Activated CD8-positive, alpha-beta memory T cell treated with anti-CD3 and anti-CD28 coated beads, Interleukin-2, amount 10 ng/mL, durations not matched to agents 7 days and 5 days (primary cell): ENCODE data around the gene PPFIA4. TPM values are rescaled to one million over a fixed set of nuclear protein-coding genes. Genes with fewer than 3 reads are reported as not detected.
A peak's percentile ranks its signal among the peaks of the same experiment; 100 is the strongest.
"Not testable (repeated sequence)": the region's sequence is repeated elsewhere in the genome, so short reads cannot be mapped to it uniquely, and the experiment has no call there.

ENCODE experiments used
- ATAC-seq: fragments of 150-1000 bp; cut with Tn5 transposase; one replicate; pipeline ENCODE4 v1.10.0; 2021; ENCODE audit warnings: moderate library complexity
- CTCF ChIA-PET: fragments of 350-600 bp; sonication (Branson Sonifier 250); formaldehyde crosslinking; loops from one replicate; lab custom pipeline; 2021; ENCODE audit warnings: antibody characterized with exemption; lab: Charles Lee
- DNase-seq: peaks from one replicate; pipeline ENCODE4 v3.0.0-alpha.2; 2020
- H3K27ac Mint-ChIP-seq: one replicate; pipeline ENCODE4 v1.8.0; 2021; ENCODE audit warnings: mild to moderate bottlenecking, mixed read lengths
- H3K27me3 Mint-ChIP-seq: one replicate; pipeline ENCODE4 v1.8.0; 2021; ENCODE audit warnings: mixed read lengths
- H3K36me3 Mint-ChIP-seq: one replicate; pipeline ENCODE4 v1.8.0; 2021; ENCODE audit warnings: mild to moderate bottlenecking, mixed read lengths
- H3K4me1 Mint-ChIP-seq: one replicate; pipeline ENCODE4 v1.8.0; 2021; ENCODE audit warnings: mixed read lengths
- H3K4me3 Mint-ChIP-seq: one replicate; pipeline ENCODE4 v1.8.0; 2021; ENCODE audit warnings: mild to moderate bottlenecking, moderate library complexity, mixed read lengths
- H3K9me3 Mint-ChIP-seq: one replicate; pipeline ENCODE4 v1.8.0; 2022; ENCODE audit warnings: low read depth, mixed read lengths
- total RNA-seq, 2 experiments: library from RNA; stranded (reverse); gene quantifications; one replicate each; pipeline ENCODE4 v1.2.3, GENCODE V29; 2021

PPFIA4 gene
- 10 to 100 TPM in 1 of 2 experiments, 1 to 10 TPM in 1; 4.6 to 17.9 TPM for total RNA-seq

DNA sequence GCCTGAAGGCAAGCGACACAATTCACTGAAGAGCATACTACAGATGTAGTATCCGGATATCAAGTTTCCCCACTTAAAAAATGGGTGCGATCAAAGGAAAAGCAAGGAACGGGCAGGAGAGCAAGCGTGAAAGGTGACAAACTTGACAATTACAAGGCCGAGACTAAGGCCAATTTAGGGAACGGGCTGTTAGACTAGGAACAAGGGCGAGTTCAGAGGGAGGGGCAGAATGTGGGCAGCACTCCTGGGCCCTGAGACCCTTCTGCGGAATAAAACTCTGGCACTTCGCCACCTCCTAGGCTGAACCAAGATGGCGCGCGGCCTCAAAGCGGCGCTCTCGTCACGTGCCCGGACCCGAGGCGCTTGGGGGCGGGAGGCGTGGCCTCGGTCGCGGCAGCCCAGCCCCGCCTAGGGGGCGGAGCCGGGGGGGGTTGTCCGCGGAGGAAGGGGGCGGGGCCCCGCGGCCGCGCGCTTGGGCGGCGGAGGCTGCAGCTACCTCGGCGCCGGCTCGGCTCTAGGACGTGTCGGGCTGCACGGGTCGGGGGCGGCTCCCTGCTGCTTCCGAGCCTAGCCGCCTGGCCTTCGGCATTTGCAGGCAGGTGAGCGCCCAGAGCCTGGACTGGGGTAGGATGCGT is at the start of gene PPFIA4:
Gene PPFIA4, plus strand, starts transcription at position 461 of the 635 bp plus-strand sequence. CDS start 12,518 bp downstream, outside the sequence.
- Mint-ChIP-seq H3K4me3 (peak within 1 kb of the TSS; percentile 70), H3K27ac (peak within 1 kb of the TSS; percentile 54), H3K36me3 (peaks cover 32% of the 10 kb centered on the region), H3K4me1 (peaks cover 22% of the 10 kb centered on the region), H3K9me3 (peaks cover 3% of the 10 kb centered on the region), H3K27me3 (peaks cover 9% of the 10 kb centered on the region)
- ATAC-seq = peak; percentile 95
- CTCF ChIA-PET = interaction anchor here (1.1 to 6.8 kb wide), 6 partner anchors 14 to 190 kb away, joined by 3 to 48 read pairs (median 3); partner anchors contain the start of gene TMEM183A
- DNase-seq = peak; percentile 90

DNA sequence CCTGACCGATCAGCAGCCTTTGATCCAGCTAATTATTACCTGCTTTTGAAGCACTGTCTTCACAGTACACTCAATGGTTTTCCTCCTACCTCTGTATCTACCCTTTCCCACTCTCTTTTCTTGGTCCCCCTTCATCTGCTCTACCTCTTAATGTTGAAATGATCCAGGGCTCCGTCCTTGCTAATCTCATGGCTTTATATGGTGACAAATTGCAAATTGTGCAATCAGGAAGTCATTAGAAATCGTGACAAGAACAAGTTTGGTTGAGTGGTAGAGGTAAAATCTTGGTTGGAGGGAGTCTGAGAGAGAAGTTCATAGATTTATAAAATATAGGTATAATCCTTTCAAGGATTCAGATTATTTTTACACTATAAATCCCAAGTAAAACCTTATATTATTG is 49.7 kb upstream of the PPFIA4 start:
- Mint-ChIP-seq H3K27ac (no peak overlapping the region), H3K36me3 (no peaks in the 10 kb centered on the region), H3K27me3 (peaks cover 50% of the 10 kb centered on the region), H3K9me3 (no peaks in the 10 kb centered on the region), H3K4me3 (no peak overlapping the region), H3K4me1 (no peaks in the 10 kb centered on the region)
- no peak for DNase-seq
- CTCF ChIA-PET = no interaction called here
- ATAC-seq = no peak

DNA sequence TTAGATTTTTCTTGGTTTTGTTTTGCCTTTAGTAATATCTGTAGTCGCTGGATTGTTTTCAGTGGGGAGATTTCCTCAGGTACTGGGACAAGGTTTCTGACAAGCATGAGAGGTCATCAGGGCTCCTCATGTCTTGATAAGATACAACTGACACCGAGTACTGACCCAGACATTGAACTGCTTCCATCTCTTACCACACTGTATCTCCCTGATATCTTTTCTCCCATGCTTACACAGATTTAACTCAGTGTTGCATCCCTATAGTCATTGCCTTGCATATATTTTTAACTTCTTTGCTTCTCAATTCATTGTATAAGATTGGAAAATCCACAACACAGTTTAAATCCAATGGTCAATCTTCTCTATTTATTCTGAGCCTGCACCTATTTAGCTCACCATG is 46.8 kb upstream of the PPFIA4 start:
- no peak for DNase-seq
- H3K27ac Mint-ChIP-seq = no peak overlapping the region
- no peaks in the 10 kb centered on the region for H3K36me3 Mint-ChIP-seq
- ATAC-seq = no peak
- CTCF ChIA-PET = interaction anchor here (0.8 to 1.2 kb wide), 3 partner anchors 9 to 21 kb away, joined by 4 to 5 read pairs (median 4); no protein-coding TSS in a partner anchor
- no peaks in the 10 kb centered on the region for H3K9me3 Mint-ChIP-seq
- H3K27me3 Mint-ChIP-seq = peaks cover 45% of the 10 kb centered on the region
- no peak overlapping the region for H3K4me3 Mint-ChIP-seq
- peaks cover 3% of the 10 kb centered on the region for H3K4me1 Mint-ChIP-seq

DNA sequence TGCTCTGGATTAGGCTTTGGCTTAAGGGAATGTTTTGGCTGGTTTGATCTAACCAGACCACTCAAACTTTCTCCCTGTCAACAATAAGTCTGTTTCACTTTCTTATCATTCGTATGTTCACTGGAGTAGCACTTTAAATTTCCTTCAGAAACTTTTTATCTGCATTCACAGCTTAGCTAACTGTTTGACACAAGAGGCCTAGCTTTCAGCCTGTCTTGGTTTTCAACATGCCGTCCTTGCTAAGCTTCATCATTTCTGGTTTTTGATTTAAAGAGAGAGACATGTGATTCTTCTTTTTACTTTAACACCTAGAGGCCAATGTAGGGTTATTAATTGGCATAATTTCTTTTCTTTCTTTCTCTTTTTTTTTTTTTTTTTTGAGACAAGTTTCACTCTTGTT is 44.4 kb upstream of the PPFIA4 start:
- no peak for DNase-seq
- no peak overlapping the region for H3K4me3 Mint-ChIP-seq
- peaks cover 38% of the 10 kb centered on the region for H3K27me3 Mint-ChIP-seq
- no peaks in the 10 kb centered on the region for H3K9me3 Mint-ChIP-seq
- no peak for ATAC-seq
- H3K4me1 Mint-ChIP-seq = peaks cover 5% of the 10 kb centered on the region
- H3K27ac Mint-ChIP-seq = no peak overlapping the region
- CTCF ChIA-PET = interaction anchor here (1.2 to 1.5 kb wide), 3 partner anchors 9 to 107 kb away, joined by 3 read pairs; no protein-coding TSS in a partner anchor
- H3K36me3 Mint-ChIP-seq = no peaks in the 10 kb centered on the region

DNA sequence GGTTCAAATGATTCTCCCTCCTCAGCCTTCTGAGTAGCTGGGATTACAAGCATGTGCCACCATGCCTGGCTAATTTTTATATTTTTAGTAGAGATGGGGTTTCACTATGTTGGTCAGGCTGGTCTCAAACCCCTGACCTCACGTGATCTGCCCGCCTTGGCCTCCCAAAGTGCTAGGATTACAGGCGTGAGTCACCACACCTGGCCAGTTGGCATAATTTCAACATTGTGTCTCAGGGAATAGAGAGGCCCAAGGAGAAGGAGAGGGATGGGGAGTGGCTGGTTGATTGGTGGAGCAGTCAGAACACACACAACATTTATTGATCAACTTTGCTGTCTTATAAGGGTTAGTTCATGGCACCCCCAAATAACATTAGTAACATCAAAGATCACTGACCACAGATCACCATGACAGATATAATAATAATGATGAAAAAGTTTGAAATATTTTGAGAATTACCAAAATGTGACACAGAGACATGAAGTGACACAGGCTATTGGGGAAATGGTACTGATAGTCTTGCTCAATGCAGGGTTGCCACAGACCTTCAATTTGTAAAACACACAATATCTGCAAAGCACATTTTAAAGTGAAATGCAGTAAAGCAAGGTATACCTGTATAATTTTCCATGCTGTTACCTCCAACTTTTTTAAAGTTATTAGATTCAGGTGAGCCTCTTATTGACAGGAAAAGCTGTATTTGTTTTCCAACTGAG is 43.4 kb upstream of the PPFIA4 start:
- Mint-ChIP-seq H3K9me3 (no peaks in the 10 kb centered on the region), H3K4me1 (peaks cover 5% of the 10 kb centered on the region), H3K27ac (no peak overlapping the region), H3K36me3 (no peaks in the 10 kb centered on the region), H3K27me3 (peaks cover 35% of the 10 kb centered on the region), H3K4me3 (no peak overlapping the region)
- CTCF ChIA-PET = interaction anchor here (0.7 kb wide), 1 partner anchor 39 kb away, joined by 3 read pairs; no protein-coding TSS in a partner anchor
- no peak for ATAC-seq
- DNase-seq = no peak

DNA sequence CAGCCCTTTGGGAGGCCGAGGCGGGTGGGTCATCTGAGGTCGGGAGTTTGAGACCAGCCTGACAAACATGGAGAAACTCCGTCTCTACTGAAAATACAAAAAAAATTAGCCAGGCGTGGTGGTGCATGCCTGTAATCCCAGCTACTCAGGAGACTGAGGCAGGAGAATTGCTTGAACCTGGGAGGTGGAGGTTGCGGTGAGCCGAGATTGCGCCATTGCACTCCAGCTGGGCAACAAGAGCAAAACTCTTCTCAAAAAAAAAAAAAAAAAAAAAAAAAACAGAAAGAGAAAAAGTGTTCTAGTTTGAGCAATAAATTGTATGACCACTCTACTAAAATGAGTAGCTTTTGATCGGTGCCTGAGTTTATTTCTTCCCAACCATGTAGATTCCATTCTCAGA is 40.2 kb upstream of the PPFIA4 start:
- peaks cover 30% of the 10 kb centered on the region for H3K27me3 Mint-ChIP-seq
- not testable (repeated sequence) for DNase-seq, H3K36me3 Mint-ChIP-seq, H3K4me3 Mint-ChIP-seq, H3K9me3 Mint-ChIP-seq, H3K27ac Mint-ChIP-seq, H3K4me1 Mint-ChIP-seq, ATAC-seq
- CTCF ChIA-PET = interaction anchor here (0.7 to 1.5 kb wide), 2 partner anchors 14 to 78 kb away, joined by 3 to 6 read pairs; no protein-coding TSS in a partner anchor

DNA sequence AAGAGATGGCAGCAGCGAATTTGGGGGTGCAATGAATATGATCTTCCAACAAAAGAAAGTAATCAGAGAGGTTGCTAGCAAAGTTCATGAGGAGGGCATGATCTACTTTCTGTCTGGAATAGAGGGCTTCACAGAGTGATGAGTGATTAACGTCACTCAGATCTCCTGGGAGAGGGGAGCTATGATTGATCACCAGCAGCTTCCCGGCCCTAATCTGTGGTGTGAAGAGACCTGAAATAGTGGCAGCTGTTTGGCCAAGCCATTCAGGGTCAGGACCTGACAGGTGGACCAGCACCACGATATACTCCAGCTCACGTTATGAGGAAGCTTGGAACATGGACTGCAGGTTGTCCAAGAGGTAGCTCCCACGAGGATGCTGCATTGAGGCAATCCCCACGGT is 39.0 kb upstream of the PPFIA4 start:
- H3K27ac Mint-ChIP-seq = no peak overlapping the region
- no peak overlapping the region for H3K4me3 Mint-ChIP-seq
- peaks cover 41% of the 10 kb centered on the region for H3K27me3 Mint-ChIP-seq
- CTCF ChIA-PET = interaction anchor here (1.6 kb wide), 1 partner anchor 8 kb away, joined by 5 read pairs; no protein-coding TSS in a partner anchor
- H3K36me3 Mint-ChIP-seq = no peaks in the 10 kb centered on the region
- DNase-seq = no peak
- no peak for ATAC-seq
- no peaks in the 10 kb centered on the region for H3K9me3 Mint-ChIP-seq
- peaks cover 2% of the 10 kb centered on the region for H3K4me1 Mint-ChIP-seq

DNA sequence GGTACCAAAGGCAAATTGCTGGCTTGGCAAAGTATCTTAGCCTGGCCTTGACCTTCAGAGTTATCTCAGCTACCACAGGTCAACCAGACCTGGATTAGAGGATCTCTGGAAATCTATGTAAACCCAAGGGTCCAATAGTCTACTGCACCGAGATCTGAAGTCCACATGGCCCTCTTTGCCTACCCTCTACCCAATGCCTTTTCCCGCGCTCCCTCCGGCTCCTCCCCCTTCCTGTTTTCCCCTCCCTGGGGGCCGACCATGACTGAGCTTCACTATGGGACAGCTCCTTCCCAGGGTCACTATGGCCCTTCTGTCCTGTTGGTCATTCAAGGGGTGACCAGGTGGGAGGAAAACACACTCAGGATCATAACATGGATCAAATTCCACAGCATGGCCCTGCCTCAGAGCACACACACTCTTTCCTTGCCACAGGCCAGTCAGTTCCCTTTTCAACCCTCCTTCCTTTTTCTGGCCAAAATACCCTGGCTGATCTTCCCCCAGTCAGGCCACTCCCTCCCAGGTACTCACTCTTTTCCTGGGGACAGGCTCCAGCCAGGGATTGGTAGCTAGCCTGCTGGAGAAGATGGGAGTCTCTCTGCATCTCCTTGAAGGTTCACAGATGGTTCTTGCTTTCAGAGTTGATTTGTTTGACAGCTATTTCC is 38.2 kb upstream of the PPFIA4 start:
- Mint-ChIP-seq H3K36me3 (no peaks in the 10 kb centered on the region), H3K4me1 (peaks cover 2% of the 10 kb centered on the region), H3K4me3 (no peak overlapping the region), H3K27me3 (peaks cover 43% of the 10 kb centered on the region), H3K9me3 (no peaks in the 10 kb centered on the region), H3K27ac (no peak overlapping the region)
- CTCF ChIA-PET = interaction anchor here (0.9 to 1.6 kb wide), 2 partner anchors 9 kb away, joined by 3 to 5 read pairs; no protein-coding TSS in a partner anchor
- no peak for ATAC-seq
- DNase-seq = no peak

DNA sequence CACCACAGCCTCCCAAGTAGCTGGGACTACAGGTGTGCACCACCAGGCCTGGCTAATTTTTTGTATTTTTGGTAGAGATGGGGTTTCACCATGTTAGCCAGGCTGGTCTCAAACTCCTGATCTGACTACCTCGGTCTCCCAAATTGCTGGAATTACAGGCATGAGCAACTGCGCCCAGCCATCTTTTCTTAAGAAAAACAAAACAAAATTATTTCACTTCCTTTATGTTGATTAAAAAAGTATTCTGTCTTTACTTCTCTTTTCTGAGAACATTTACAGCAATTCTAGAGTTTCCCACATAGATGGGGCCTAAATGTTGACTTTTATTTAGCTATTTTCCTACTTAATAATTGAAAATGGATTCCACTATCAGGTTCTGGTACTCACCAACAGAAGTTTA is 36.4 kb upstream of the PPFIA4 start:
- Mint-ChIP-seq H3K36me3 (no peaks in the 10 kb centered on the region), H3K4me3 (no peak overlapping the region)
- CTCF ChIA-PET = interaction anchor here (1.0 to 1.3 kb wide), 2 partner anchors 10 to 62 kb away, joined by 3 to 4 read pairs; no protein-coding TSS in a partner anchor

DNA sequence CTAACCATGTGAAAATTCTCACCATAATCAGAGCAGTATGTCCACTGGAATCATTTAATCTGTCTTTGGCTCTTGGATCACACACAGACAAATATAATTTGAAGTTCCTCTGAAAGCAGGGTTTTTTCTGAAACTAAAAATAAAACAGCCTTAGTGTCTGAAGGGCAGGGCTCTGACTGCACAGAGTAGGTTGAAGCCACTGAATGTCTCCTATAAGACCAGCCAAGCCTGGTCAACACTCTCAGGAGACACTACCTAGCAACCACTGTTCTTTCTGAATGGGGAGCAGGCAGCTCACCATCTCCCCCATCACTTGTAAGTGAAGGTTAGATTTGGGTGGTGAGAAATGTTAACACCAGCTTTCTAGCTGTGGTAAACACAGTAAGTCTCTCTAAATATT is 35.2 kb upstream of the PPFIA4 start:
- no peaks in the 10 kb centered on the region for H3K4me1 Mint-ChIP-seq
- H3K4me3 Mint-ChIP-seq = no peak overlapping the region
- H3K27ac Mint-ChIP-seq = no peak overlapping the region
- H3K36me3 Mint-ChIP-seq = no peaks in the 10 kb centered on the region
- ATAC-seq = no peak
- DNase-seq = no peak
- CTCF ChIA-PET = interaction anchor here (0.8 kb wide), 1 partner anchor 23 kb away, joined by 3 read pairs; no protein-coding TSS in a partner anchor
- peaks cover 71% of the 10 kb centered on the region for H3K27me3 Mint-ChIP-seq
- no peaks in the 10 kb centered on the region for H3K9me3 Mint-ChIP-seq

More for the DNA sequence above, 36.4 kb upstream of the PPFIA4 start:
- DNase-seq (no peak), ATAC-seq (no peak)
- peaks cover 59% of the 10 kb centered on the region for H3K27me3 Mint-ChIP-seq
- peaks cover 2% of the 10 kb centered on the region for H3K4me1 Mint-ChIP-seq
- H3K27ac Mint-ChIP-seq = no peak overlapping the region
- H3K9me3 Mint-ChIP-seq = no peaks in the 10 kb centered on the region

DNA sequence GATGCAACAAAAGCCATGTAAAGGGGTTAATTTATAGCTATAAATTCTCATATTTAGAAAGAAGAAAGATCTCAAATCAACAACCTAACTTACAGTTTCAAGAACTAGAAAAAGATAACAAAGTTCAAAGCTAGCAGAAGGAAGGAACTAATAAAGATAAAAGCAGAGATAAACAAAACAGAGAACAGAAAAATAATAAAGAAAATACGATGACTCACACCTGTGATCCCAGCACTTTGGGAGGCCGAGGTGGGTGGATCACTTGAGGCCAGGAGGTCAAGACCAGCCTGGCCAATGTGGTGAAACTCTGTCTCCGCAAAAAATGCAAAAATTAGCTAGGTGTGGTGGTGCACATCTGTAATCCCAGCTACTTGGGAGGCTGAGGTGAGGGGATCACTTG is 31.5 kb upstream of the PPFIA4 start:
- no peak for ATAC-seq
- CTCF ChIA-PET = interaction anchor here (1.3 to 3.9 kb wide), 3 partner anchors 10 to 67 kb away, joined by 3 to 14 read pairs (median 9); partner anchors contain the start of gene KLHL12
- Mint-ChIP-seq H3K36me3 (no peaks in the 10 kb centered on the region), H3K9me3 (no peaks in the 10 kb centered on the region), H3K4me3 (no peak overlapping the region), H3K4me1 (peaks cover 9% of the 10 kb centered on the region), H3K27me3 (peaks cover 77% of the 10 kb centered on the region), H3K27ac (no peak overlapping the region)
- no peak for DNase-seq

DNA sequence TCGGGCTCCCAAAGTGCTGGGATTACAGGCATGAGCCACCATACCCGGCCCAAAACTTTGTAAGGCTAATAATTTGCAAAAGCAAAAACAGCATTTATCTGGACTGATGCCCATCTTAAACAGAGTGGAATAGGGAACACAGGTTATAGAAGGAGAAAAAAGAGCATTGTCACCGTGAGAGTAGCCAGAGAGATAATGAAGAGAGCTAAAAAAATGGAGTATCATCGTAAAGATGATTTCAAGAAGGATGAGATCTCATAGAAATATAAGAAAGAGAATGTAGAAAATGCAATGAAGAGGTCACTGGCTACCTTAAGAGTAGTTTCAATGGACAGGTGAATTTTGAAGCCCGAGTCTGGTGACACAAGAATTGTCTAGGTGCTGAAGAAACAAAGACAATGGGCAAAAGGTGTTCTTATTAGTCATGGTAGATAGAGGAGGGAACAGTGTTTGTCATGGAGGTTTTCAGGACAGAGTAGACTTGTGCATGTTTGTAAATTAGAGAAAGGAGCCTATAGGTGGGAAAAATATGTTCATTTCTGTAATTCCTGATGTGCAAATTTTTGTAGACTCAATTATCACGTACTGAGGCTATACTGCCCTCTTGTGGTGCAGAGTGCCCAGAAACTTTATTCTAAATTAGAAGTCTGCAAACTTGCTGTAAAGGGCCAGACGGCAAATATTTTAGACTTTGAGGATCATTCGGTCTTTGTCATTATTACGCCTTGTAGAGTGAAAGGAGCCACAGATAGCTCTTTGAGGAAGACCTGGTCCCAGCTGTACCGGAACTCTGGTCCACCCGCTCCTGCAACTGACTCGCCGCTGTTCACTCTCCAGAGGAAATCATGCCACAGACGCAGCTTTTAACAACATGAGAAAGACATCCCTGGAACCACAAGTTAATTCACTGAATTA is 27.2 kb upstream of the PPFIA4 start:
- CTCF ChIA-PET = interaction anchor here (0.5 to 3.7 kb wide), 29 partner anchors 10 to 483 kb away, joined by 3 to 23 read pairs (median 4); partner anchors contain the start of genes CYB5R1, KLHL12 and RABIF
- peak; percentile 67 for ATAC-seq
- Mint-ChIP-seq H3K36me3 (no peaks in the 10 kb centered on the region), H3K4me1 (peaks cover 17% of the 10 kb centered on the region), H3K9me3 (no peaks in the 10 kb centered on the region), H3K27me3 (peaks cover 42% of the 10 kb centered on the region), H3K4me3 (peak overlapping the region; percentile 54), H3K27ac (peak overlapping the region; percentile 39)
- peak; percentile 74 for DNase-seq
